Omental fat pad (tissue), 4 donors: ENCODE data around the gene GALNT17. TPM values are rescaled to one million over a fixed set of nuclear protein-coding genes. Genes with fewer than 3 reads are reported as not detected.
"Not testable (repeated sequence)": the region's sequence is repeated elsewhere in the genome, so short reads cannot be mapped to it uniquely, and the experiment has no call there.

ENCODE experiments used
- ATAC-seq: fragments of 150-250 bp; one replicate; pipeline ENCODE4 v1.9.1; 2016; ENCODE audit warnings: mild to moderate bottlenecking, moderate library complexity; ENCODE audit not compliant: low FRiP score
- DNase-seq: peaks from one replicate; pipeline ENCODE4 v3.0.0-alpha.2; 2019; ENCODE audit warnings: low spot score
- total RNA-seq, 4 donors: library from RNA; depleted of rRNA; stranded (reverse); fragments of >200 nt; gene quantifications; one replicate each; pipeline ENCODE4 v1.1.0, GENCODE V29; 2016
- TF ChIP-seq, protein P1 (sequence below), 3 donors: fragments of 450-650 bp; IDR thresholded peaks; one replicate each; pipeline ENCODE4 v1.5.1; 2016 to 2017; ENCODE audit warnings: antibody characterized with exemption in 3 of 3, mild to moderate bottlenecking in 3 of 3, moderate library complexity in 2 of 3

Gene GALNT17
- total RNA-seq, 4 donors from 2014 or later, result 1.6 to 12.6 (median 2.9) TPM

DNA sequence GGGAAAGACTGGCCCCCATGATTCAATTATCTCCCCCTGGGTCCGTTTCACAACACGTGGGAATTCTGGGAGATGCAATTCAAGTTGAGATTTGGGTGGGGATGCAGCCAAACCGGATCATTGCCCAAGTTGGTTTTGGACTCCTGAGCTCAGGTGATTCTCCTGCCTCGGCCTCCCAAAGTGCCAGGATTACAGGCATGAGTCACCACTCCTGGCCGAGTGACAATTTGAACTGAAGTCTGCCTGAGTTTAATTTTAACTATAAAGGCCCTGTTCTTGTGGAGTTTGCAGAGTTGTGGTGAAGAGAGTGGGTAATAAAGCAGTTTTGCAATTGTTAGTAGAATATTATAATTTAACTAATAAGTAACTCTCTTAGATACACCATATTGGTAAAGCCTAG is 78.3 kb downstream of the GALNT17 start:
- ATAC-seq (no peak), DNase-seq (no peak)
- TF ChIP-seq, protein P1, sequence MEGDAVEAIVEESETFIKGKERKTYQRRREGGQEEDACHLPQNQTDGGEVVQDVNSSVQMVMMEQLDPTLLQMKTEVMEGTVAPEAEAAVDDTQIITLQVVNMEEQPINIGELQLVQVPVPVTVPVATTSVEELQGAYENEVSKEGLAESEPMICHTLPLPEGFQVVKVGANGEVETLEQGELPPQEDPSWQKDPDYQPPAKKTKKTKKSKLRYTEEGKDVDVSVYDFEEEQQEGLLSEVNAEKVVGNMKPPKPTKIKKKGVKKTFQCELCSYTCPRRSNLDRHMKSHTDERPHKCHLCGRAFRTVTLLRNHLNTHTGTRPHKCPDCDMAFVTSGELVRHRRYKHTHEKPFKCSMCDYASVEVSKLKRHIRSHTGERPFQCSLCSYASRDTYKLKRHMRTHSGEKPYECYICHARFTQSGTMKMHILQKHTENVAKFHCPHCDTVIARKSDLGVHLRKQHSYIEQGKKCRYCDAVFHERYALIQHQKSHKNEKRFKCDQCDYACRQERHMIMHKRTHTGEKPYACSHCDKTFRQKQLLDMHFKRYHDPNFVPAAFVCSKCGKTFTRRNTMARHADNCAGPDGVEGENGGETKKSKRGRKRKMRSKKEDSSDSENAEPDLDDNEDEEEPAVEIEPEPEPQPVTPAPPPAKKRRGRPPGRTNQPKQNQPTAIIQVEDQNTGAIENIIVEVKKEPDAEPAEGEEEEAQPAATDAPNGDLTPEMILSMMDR (IDR thresholded peaks at IDR 0.05), result no peak

DNA sequence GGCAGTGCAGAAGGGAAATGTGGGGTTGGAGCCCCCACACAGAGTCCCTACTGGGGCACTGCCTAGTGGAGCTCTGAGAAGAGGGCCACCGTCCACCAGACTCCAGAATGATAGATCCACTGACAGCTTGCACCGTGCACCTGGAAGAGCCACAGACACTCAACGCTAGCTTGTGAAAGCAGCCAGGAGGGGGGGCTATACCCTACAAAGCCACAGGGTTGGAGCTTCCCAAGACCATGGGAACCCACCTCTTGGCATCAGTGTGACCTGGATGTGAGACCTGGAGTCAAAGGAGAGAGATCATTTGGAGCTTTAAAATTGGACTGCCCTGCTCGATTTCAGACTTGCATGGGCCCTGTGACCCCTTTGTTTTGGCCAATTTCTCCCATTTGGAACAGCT is 80.5 kb downstream of the GALNT17 start:
- not testable (repeated sequence) for DNase-seq, ATAC-seq

DNA sequence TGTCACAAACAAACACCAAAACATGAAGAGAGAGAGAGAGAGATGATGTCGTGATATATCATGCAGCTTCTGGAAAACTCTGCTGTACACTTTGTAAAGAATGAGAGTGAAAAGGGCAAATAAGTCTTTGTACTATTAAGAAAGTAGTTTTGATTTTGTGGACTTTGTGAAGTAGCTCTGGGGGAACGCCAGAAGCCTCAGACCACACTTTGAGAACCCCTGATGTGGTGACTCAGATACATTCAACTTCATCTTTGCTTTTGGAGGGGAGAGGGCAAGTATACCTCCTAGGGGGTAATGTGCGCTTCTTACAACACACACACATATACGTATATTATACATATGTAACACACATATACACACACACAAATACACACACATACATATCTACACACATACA is 84.3 kb downstream of the GALNT17 start:
- ATAC-seq, result no peak
- TF ChIP-seq, protein P1 (IDR thresholded peaks at IDR 0.05), result no peak
- DNase-seq, result no peak

DNA sequence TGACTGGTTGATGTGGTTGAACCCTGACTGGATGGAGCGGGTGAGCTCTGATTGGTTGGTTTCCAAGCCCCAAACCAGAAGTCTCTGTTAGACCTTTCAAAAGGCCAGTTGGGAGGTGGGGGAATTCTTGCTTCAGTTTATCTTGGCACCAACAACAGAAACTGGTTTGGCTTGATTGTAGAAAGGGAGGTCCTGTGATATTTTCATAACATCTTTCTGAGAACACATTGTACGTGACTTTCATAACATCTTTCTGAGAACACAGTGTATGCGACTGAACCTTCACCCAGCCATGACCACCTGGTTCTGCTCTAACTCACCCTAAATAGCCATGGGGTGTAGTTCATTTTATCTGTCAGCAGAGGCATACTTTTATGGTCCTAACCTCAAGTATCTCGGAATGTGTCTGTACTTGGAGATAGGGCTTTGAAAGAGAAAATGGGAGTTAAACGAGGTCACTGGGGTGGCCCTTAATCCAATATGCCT is 88.3 kb downstream of the GALNT17 start:
- TF ChIP-seq, protein P1 (IDR thresholded peaks at IDR 0.05), result no peak
- DNase-seq (no peak), ATAC-seq (no peak)

- ATAC-seq, result no peak
- TF ChIP-seq, protein P1 (IDR thresholded peaks at IDR 0.05), result no peak
- DNase-seq, result no peak
Observed at GRCh38 chr7:71221049-71221448, 89.1 kb downstream of the GALNT17 start.

GRCh38 chr7:71221549-71221948 is 89.6 kb downstream of the GALNT17 start:
- ATAC-seq (no peak), DNase-seq (no peak)
- TF ChIP-seq, protein P1 (IDR thresholded peaks at IDR 0.05), result no peak

DNA sequence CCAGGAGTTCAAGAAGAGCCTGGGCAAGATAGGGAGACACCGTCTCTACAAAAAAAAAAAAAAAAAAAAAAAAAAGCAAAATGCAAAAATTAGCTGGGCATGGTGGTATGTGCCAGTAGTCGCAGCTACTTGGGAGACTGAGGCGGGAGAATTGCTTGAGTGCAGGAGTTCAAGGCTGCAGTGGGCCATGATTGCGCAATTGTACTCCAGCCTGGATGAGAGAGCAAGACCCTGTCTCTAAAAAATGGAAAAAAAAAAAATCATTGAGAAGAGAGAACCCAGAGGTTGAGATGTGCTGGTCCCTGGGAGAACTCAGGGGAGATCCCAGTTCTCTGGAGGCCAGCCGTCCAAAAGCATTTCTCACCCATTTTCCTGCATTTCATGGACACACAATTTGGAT is 95.2 kb downstream of the GALNT17 start:
- TF ChIP-seq, protein P1 (IDR thresholded peaks at IDR 0.05), result no peak
- ATAC-seq, result no peak
- DNase-seq, result no peak

DNA sequence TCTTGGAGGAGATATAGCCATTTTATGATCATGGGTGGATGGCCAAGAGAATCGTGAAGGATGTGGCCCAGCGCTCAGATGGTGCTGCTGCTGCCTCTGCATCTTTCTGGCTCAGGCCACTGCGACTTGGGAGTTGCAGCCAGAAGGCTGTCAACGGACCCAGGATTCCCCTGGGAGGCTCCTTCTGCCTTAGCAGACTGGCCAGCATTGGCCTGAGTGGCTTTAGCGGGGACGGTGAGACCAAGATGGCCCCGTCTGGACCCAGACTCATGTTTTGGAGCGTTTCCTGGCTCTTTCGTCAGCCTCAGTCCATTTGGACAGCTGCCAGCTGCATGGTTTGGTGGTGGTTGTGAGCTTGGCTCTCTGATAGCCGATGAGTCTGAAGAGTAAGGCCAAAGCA is 97.2 kb downstream of the GALNT17 start:
- ATAC-seq (no peak), DNase-seq (no peak)
- TF ChIP-seq, protein P1 (IDR thresholded peaks at IDR 0.05), result no peak
